Heart left ventricle (tissue), 16 donors: Measurements from ENCODE around the gene RNF182. TPM values are rescaled to one million over a fixed set of nuclear protein-coding genes. Genes with fewer than 3 reads are reported as not detected.
A peak's percentile ranks its signal among the peaks of the same experiment; 100 is the strongest.

Experiments used
- ATAC-seq, 4 donors: fragments of 200-7000 bp; cut with Tn5 transposase; one replicate each; pipeline ENCODE4 v1.9.1; 2020 to 2022; ENCODE audit warnings: moderate library complexity in 4 of 4, mild to moderate bottlenecking in 3 of 4, moderate number of reproducible peaks in 1 of 4
- DNase-seq, 5 donors: peaks; one replicate each; pipeline ENCODE4 v3.0.0-alpha.2; 2020
- H3K27ac ChIP-seq, 12 donors: fragments of 200-600 bp; sonication (generic) in 4 of 12; one replicate each; pipeline versions ENCODE4 v1.5.0 to v1.8.0; 2016 to 2022; ENCODE audit warnings: mild to moderate bottlenecking in 2 of 12
- H3K27me3 ChIP-seq, 9 donors: fragments of 200-600 bp; sonication (generic) in 2 of 9; one replicate each; pipeline versions ENCODE4 v1.5.1 to v1.8.0; 2016 to 2022; ENCODE audit warnings: mild to moderate bottlenecking in 3 of 9
- H3K36me3 ChIP-seq, 9 donors: fragments of 200-600 bp; sonication (generic) in 2 of 9; one replicate each; pipeline versions ENCODE4 v1.5.0 to v1.8.0; 2018 to 2022; ENCODE audit warnings: mild to moderate bottlenecking in 2 of 9
- H3K4me1 ChIP-seq, 12 donors: fragments of 200-600 bp; sonication (generic) in 4 of 12; one replicate each; pipeline versions ENCODE4 v1.5.0 to v1.8.0; 2016 to 2022; ENCODE audit warnings: mild to moderate bottlenecking in 3 of 12
- H3K4me3 ChIP-seq, 12 donors: fragments of 200-600 bp; sonication (generic) in 4 of 12; one replicate each; pipeline versions ENCODE4 v1.5.0 to v1.8.0; 2017 to 2022; ENCODE audit warnings: mild to moderate bottlenecking in 9 of 12, moderate library complexity in 4 of 12
- H3K9me3 ChIP-seq, 12 donors: fragments of 200-600 bp; sonication (generic) in 4 of 12; one replicate each; pipeline versions ENCODE4 v1.5.0 to v1.8.0; 2016 to 2022; ENCODE audit warnings: mild to moderate bottlenecking in 1 of 12
- CTCF ChIP-seq, 12 donors: fragments of 200-600 bp; sonication (generic) in 4 of 12; IDR thresholded peaks; one replicate each; pipeline versions ENCODE4 v1.5.0 to v1.8.0; 2018 to 2022; ENCODE audit warnings: antibody characterized with exemption in 12 of 12, mild to moderate bottlenecking in 5 of 12
- POLR2A ChIP-seq, 2 donors: fragments of 450-650 bp; IDR thresholded peaks; one replicate each; pipeline ENCODE4 v1.6.1; 2017; ENCODE audit warnings: antibody characterized with exemption in 2 of 2, mild to moderate bottlenecking in 2 of 2, moderate library complexity in 2 of 2
- whole genome bisulfite sequencing, 4 donors: extraction: QIAGEN DNeasy Blood & Tissue Kit in 2 of 4; methylation state at CpG; one replicate each; pipeline versions ENCODE4 v1.1.5 to v1.1.7; 2013 to 2018; 5-methylcytosine and 5-hydroxymethylcytosine counted together
- intact Hi-C, 10 donors: fragments of 100-400 bp; cut with DNase I; formaldehyde crosslinking; loops; one replicate each; pipeline versions ENCODE4 v1.11.1 to v1.14.2; 2022
- polyA plus RNA-seq, 2 donors: library from polyadenylated mRNA; stranded (reverse); fragments of 200-250 nt; gene quantifications; one replicate each; pipeline ENCODE4 v1.2.3, GENCODE V29; 2013
- total RNA-seq, 9 donors: library from RNA; depleted of rRNA in 2 of 9; stranded (reverse); fragments of >200 nt in 2 of 9; fragmentation: NEBNext Ultra II Directional in 3 of 9; extraction: Animal tissue kit (Norgen Biotek cat#: 25700) in 3 of 9; gene quantifications; one replicate each; pipeline versions ENCODE4 v1.1.0 to v1.2.4, GENCODE V29; 2016 to 2023
- donor health status: ischemic (EF 13 %, LVEDD 7.1; RV severe dilation, severe dysfunction).
- donor health status: healthy with polysubstance abuse.
- donor health status: DM: no; HTN: yes; CAD: no.
- donor health status: DM: no; HTN: no; CAD: no.
- donor health status: ischemic (EF 25% LVEDD 6.9; RV normal size, moderate dysfunction).
- donor health status: ischemic (EF 25% LVEDD 5.7; RV mildly dilated, moderate dysfunction).
- donor health status: healthy.
- donor health status: DM: yes; HTN: yes; CAD: no.
- donor health status: ischemic (EF 35%, LVEDD 5.7; RV mildly dilated, moderate dysfunction).
- donor health status: nonischemic (EF 11% LVEDD 7.7; RV severe dilation, severe dysfunction).
- donor health status: DM: yes; HTN: yes; CAD: no.
- donor health status: PGD.
- donor health status: ischemic (EF 29% LVEDD 5.4; RV normal size, mild dysfunction).
- donor health status: nonischemic (EF 23%, LVEDD 6.1; RV moderate dilation, normal function).

Gene RNF182
- total and polyA plus RNA-seq, 11 donors: 0.07 to 0.75 (median 0.39) TPM; not detected in 8

- intact Hi-C loops: loop anchor here in 1 of 10 donors (5.0 kb wide), 1 partner anchor 1522 kb away; no protein-coding TSS in a partner anchor
- ATAC-seq (no peak), DNase-seq (no peak)
- Histone ChIP-seq H3K27me3 (peaks cover 3 to 36% (median 11%) of the 10 kb centered on the region in 9 donors), H3K9me3 (no peaks in the 10 kb centered on the region), H3K4me3 (no peak overlapping the region), H3K4me1 (peaks cover 0 to 17% (median 5%) of the 10 kb centered on the region in 12 donors), H3K27ac (no peak overlapping the region), H3K36me3 (no peaks in the 10 kb centered on the region)
- WGBS, 4 donors: 57 to 76% (median 69%) methylated on average over 4 of the region's 4 CpGs
- TF ChIP-seq CTCF (IDR thresholded peaks at IDR 0.05) (no peak), POLR2A (IDR thresholded peaks at IDR 0.05) (no peak)
Measured at GRCh38 chr6:13920552-13920951, 4.2 kb upstream of the RNF182 start.

GRCh38 chr6:13922750-13923149 is 2.0 kb upstream of the RNF182 start:
- H3K9me3 ChIP-seq: no peaks in the 10 kb centered on the region
- H3K27me3 ChIP-seq: peaks cover 18 to 55% (median 30%) of the 10 kb centered on the region in 9 donors
- WGBS, 4 donors: 85 to 89% (median 87%) methylated on average over 3 of the region's 3 CpGs
- TF ChIP-seq POLR2A (IDR thresholded peaks at IDR 0.05) (no peak), CTCF (IDR thresholded peaks at IDR 0.05) (no peak)
- H3K4me3 ChIP-seq: no peak overlapping the region
- H3K27ac ChIP-seq: no peak overlapping the region
- H3K36me3 ChIP-seq: no peaks in the 10 kb centered on the region
- DNase-seq (no peak), ATAC-seq (no peak)
- peaks cover 0 to 19% (median 5%) of the 10 kb centered on the region in 12 donors for H3K4me1 ChIP-seq
- intact Hi-C loops: loop anchor here in 1 of 10 donors (5.0 kb wide), 1 partner anchor 1520 kb away; no protein-coding TSS in a partner anchor

- H3K27me3 ChIP-seq: peaks cover 18 to 63% (median 38%) of the 10 kb centered on the region in 9 donors
- intact Hi-C loops: loop anchor here in 1 of 10 donors (5.0 kb wide), 1 partner anchor 1519 kb away; no protein-coding TSS in a partner anchor
- H3K4me1 ChIP-seq: peaks cover 0 to 19% (median 5%) of the 10 kb centered on the region in 12 donors
- WGBS, 4 donors: 44 to 59% (median 51%) methylated on average over 5 of the region's 5 CpGs
- no peak overlapping the region for H3K4me3 ChIP-seq
- ATAC-seq (peak in 1 of 4 donors; percentile 10), DNase-seq (no peak)
- H3K9me3 ChIP-seq: no peaks in the 10 kb centered on the region
- H3K36me3 ChIP-seq: no peaks in the 10 kb centered on the region
- no peak overlapping the region for H3K27ac ChIP-seq
- TF ChIP-seq CTCF (IDR thresholded peaks at IDR 0.05) (no peak), POLR2A (IDR thresholded peaks at IDR 0.05) (no peak)
Measured at GRCh38 chr6:13923527-13924145, 1.1 kb upstream of the RNF182 start.

- Histone ChIP-seq H3K4me1 (peaks cover 0 to 19% (median 5%) of the 10 kb centered on the region in 12 donors), H3K27me3 (peaks cover 18 to 69% (median 44%) of the 10 kb centered on the region in 9 donors), H3K4me3 (peak overlapping the region in 11 of 12 donors; percentile 10 to 57 (median 42)), H3K27ac (no peak overlapping the region), H3K9me3 (no peaks in the 10 kb centered on the region), H3K36me3 (no peaks in the 10 kb centered on the region)
- peak in 4 of 5 donors; percentile 25 to 68 (median 38) for DNase-seq
- intact Hi-C loops: loop anchor here in 1 of 10 donors (5.0 kb wide), 1 partner anchor 1518 kb away; no protein-coding TSS in a partner anchor
- ATAC-seq: peak in 3 of 4 donors; percentile 45 to 76 (median 47)
- 4 to 15% (median 7%) methylated on average over 14 to 37 of the region's 37 CpGs for WGBS, 4 donors
- no peak for TF ChIP-seq POLR2A (IDR thresholded peaks at IDR 0.05)
- no peak for TF ChIP-seq CTCF (IDR thresholded peaks at IDR 0.05)
Measured at GRCh38 chr6:13924146-13924948, 405 bp upstream of the RNF182 start.
